GM18508 (cell line): Measurements from ENCODE around the gene TRIM44.
"Not testable (repeated sequence)": the region's sequence is repeated elsewhere in the genome, so short reads cannot be mapped to it uniquely, and the experiment has no call there.

ENCODE experiments used
- ATAC-seq: cut with Tn5 transposase; IDR thresholded peaks from one replicate; pipeline ENCODE4 v1.9.1; 2021; ENCODE audit warnings: moderate number of reproducible peaks; ENCODE audit not compliant: insufficient read depth, unreplicated experiment

The TRIM44 gene

DNA sequence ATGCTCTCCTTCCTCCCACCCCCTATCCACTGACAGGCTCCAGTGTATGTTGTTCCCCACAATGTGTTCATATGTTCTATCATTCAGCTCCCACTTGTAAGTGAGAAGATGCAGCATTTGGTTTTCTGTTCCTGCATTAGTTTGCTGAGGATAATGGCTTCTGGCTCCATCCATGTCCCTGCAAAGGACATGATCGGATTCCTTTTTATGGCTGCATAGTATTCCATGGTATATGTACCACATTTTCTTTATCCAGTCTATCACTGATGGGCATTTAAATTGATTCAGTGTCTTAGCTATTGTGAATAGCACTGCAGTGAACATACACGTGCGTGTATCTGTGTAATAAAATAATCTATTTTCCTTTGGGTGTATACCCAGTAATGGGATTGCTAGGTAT, 5.8 kb downstream of the TRIM44 start:
- not testable (repeated sequence) for ATAC-seq

DNA sequence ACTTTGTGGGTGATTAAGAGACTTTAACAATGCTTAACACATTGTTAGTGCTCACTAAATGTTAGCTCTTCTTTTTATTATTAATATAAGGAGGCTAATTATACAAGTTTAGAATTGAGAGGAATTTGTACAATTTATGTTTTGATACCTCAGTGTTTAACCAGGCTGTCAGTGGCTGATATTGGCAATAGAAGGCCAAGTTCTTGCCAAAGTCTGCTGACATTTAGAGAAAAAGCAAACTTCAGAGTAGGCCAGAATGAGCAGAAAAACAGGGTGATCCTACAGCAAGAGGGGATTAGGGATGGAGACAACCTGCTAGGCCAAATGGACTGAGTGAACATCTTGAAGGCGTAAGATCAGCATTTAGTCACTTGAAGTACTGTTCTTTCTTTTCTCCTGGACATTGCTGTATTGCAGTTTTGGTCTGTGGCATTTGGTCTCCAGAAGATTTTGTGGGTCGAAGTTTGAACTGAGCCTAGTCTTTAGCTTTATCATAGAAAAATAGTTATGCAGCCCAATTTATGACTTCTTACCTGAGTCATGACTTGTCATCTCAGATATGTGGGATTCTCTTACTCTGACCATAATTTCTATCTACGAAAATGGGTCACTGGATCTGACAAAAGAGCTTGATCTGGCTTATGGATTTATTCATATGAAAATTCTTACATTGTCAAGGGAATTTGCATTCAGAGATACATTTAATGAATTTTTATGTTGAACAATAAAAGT, 9.0 kb downstream of the TRIM44 start:
- ATAC-seq: no peak

DNA sequence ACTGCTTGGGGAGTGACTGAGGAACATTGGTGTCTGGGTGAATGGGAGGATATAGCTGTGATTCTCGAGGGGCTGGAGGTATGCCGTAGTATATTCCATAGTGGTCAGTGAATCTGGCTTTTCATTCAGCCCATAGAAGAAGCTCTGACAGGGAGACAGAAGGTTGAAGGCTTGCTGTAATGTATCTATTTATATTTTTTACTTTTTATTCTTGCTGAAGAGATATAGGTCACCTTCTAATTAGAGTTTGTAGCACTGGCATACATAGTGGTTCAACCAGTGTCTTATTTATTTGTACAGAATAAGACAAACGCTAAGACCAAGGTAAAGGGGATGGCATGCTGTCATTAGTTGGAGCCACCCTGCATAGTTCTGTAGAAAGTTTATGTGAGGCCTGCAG, 10.0 kb downstream of the TRIM44 start:
- ATAC-seq: no peak

DNA sequence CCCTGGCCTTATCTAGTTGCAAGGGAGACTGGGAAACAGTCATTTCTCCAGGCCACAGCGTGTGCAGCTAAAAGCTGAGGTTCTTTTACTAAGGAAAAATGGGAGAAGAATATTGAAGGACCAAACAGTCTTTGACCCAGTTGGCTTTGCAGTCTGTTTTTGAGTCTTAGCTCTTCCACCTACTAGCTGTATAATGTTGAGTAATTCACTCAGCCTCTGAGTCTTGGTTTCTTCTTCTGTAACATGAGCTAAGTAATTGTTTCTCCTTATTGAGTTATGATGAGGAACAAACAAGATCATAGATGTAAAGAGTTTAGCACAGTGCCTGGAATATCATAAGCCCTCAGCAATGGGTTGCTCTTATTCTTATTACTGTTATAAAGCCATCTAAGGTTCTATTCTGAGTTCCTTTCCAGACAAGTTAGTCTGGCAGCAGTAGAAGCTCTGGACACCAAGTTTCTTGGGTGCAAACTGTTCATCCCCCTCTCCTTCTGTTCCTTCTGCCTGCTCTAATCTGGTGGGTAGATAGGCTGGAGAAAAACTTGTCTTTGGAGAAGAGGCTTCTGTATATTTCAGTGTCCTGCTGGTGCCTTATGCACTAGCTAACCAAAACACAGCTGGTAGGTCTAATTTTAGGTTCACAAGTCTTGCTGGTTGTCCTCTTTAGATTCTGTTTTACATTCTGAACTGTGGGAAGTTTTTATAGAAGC, 13.5 kb downstream of the TRIM44 start:
- ATAC-seq: no peak

DNA sequence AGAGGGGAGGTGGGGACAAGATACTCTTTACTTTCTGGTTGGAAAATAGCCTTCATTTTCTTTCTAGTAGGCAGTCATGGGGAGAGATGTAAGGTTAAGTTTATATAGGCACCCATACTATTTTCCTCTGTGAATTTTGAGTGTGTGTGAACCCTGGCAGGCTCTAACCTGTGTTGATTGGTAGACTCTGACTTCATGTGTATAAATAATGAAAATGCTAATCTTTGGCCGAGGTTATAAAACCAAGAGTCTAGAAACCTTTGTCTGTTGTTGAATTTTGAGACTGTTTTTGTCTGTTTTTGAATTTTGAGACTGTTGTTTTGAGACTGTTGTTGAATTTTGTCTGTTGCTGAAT, 14.0 kb downstream of the TRIM44 start:
- ATAC-seq: no peak

DNA sequence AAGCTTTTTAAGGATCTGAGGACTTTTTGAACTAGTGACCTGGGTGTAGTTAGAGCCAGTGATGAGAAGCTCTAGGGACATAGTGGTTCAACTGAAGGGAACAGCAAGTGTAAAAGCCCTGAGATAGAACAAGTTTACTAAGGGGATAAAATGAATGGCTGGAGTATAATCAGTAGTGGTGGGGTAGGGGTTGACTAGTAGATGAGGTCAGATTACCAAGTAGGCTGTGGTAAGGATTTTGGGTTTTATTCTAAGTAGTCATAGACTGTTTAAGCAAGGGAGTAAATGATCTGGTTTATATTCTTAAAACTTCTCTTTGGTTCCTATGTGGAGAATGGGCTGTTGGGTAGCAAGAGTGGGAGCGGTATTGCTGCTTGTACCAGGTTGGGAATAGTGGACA, 15.3 kb downstream of the TRIM44 start:
- ATAC-seq: no peak

DNA sequence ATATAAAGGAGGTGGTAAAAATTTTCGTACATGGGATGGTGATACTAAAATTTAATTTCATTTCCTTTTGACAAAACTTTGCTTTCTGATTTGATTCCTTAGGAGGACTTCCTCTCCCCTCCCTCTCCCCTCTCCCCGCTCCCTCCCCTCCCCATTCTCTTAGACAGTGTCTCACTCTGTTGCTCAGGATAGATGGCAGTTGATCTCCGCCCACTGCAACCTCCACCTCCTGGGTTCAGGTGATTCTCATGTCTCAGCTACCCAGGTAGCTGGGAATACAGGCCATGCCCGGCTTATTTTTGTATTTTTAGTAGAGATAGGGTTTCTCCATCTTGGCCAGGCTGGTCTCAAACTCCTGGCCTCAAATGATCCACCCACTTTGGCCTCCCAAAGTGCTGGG, 15.9 kb downstream of the TRIM44 start:
- ATAC-seq: no peak

DNA sequence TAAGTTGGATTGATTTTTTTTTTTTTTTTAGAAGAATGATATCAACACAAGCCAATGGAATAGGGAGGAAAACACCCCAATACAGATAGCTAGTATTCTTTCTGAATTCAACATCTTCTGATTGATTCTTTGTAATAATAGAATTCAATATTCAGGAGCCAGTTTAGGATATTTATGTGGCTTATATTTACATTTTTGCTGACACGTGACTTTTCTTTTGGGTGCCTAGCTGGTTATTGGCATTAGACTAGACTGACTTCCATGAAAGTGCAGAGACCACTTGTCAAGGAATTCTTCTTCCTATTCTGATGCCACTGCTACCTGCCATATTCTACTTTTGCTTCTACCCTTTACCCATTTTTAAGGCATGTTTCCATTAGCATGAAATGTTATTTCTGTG, 16.4 kb downstream of the TRIM44 start:
- ATAC-seq: no peak

DNA sequence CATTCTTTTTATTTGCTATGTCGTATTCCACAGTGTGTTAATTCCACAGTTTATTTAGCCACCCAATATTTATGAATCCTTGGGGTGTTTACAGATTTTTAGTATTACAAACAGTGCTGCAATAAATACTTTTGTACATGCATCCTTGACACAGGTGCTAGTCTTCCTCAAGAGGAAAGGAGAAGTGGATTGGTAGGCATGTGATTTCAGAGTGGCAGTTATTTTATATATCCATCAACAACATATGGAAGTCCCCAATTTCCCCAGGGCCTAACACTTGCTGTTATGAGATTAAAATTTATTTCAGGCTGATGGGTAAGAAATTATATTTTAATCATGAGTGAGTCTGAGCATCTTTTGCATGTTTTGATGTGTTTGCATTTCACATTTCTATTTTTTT, 17.9 kb downstream of the TRIM44 start:
- ATAC-seq: no peak

DNA sequence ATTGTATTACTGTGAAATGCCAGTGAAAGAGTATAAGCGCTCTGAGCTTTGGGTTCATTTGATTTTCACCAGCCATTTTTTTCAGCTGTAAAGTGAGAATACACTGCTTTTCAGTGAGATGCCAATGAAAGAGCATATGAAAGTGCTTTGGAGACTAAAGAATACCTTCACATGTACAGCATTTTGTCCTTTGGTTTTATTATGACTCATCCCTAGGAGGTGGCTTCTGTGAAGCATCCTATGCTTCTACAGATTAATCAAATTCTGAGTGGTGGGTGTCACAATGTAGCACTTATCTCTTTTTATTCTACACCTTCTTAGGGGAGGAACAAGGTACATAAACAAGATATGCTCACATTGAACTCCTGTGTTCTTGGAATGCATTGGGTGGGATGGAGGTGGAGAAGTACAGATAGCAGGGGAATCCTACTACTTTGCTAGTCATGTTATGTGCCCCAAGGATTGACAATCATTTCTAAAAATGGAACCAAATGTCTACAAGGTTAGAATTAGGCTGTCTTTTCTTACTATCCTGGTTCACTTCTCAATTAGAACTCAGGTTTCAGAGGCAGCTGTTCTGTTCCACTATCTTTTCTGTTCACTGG, 18.7 kb downstream of the TRIM44 start:
- ATAC-seq: no peak

DNA sequence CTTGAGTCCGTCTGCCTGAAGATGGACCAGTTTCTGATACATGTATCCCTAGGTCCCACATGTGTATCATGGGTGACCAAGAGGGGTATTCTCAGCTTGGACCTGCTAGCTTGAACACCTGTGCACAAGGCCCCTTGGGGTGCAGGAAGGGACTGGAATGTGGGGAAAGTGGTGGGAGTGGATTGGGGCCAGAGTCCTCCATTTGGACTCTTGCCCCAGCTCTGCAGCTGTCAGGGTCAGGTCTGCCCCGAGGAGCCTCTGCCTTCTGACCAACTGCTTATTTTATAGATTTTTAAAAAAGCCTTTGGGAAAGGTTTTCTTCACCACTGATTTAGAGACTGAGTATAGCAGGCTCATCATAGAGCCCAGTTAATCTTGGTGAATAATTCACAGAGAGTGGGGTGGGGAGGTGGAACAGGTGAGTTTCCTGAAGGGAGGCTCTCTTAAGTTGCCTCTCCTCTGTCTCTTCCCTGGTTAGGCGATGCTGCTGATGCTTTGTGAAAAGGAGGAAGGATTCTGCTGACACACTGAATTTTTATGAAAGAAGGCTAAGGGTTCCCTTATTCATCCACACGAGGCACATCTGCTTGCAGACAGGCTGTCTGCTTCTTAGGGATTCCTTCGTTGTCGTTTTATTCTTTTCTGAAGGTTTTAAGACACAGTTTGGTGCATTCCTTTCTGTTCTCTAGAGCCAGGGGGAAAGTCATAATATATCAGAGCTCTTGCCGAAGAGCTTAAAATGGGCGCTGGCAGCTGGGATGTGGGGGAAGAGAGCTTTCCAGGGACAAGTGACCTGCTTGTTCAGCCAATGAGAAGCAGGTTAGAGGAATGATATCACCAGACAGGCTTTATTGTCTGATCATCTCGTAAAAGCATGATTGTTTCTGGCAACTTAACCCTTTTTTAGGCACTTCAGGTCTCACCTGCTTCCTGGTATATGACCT, 19.9 kb downstream of the TRIM44 start:
- no peak for ATAC-seq

DNA sequence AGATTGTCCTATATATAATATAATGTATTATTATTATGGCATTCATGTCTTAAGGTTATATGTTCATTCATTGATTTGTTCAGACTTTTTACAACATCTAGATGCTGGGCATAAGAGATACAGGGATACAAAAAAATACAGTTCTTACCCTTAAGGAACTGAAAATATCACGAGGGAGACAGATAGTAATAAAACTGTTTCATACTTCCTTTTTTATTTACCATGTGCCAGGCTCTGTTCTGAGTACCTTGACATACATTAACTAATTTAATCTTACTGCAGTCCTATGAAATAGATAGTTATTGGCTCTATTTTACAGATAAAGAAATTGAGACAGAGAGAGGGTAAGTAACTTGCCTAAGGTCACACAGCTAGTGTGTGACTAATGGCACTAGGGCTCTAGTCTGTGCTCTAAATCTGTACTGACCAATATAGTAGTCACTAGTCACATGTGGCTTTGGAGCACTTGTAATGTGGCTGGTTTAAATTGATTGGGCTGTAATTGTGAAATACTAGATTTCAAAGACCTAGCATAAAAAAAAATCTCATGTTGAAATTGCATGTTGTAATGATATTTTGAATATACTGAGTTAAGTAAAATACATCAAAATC, 21.3 kb downstream of the TRIM44 start:
- ATAC-seq: peak; percentile 66

DNA sequence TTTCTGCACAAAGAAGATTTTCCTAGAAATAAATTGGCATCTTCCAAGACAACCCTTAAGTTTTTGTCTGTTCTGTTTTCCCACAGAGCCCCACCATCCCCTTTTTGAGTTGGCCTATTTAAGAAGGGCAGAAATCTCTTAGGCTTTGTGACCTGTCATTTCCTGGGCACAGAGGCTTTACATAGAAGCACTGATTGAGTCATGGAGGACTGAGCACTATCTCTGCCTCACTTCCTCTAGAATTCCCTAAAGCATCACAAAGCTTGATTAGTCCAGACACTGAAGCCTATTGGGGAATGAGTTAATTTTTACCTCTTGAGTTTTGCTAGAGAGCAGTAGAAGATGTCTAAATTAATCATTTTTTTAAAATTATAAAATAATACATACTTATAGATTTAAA, 25.4 kb downstream of the TRIM44 start:
- no peak for ATAC-seq

DNA sequence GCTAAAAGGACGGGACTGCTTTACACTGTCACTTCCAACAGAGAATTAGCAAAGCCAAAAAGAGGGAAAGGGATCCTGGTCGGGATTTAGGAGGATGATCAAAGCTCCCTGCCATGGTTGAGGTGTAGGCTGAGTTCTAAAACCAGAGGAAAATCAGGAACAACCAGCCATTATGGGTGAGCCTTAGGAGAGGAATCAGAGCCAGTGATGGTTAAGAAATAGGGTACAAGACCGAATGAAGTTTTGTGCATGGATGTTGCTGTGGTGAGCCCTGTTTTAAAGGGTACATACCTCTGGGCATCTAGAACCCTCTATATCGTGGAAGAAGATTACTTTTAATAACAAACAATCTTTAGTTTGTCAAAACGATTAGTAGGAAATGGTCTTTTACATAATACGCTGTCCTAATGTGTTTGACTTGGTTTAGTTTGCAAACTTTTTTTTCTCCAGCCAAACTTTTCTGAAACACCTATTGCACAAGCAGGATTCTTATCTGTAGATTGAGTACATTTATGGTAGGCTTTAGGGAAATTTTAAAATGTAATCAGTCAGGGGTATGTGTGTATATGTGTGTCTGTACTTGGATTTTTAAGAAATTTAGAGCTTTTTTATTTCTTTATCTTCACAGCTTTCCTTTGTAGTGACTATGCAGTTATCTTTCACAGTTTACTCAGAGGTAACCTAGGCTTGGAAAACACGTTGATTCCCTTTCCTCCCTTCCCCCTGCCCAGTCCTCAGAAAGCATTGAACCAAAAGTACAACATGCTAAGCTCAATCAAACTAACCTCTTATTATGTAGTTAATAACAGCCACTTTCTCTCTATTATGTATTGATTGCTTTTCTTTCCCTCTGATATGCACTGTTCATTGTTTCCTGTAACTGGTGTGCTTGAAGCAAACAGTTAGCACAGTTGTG, 26.8 kb downstream of the TRIM44 start:
- no peak for ATAC-seq

DNA sequence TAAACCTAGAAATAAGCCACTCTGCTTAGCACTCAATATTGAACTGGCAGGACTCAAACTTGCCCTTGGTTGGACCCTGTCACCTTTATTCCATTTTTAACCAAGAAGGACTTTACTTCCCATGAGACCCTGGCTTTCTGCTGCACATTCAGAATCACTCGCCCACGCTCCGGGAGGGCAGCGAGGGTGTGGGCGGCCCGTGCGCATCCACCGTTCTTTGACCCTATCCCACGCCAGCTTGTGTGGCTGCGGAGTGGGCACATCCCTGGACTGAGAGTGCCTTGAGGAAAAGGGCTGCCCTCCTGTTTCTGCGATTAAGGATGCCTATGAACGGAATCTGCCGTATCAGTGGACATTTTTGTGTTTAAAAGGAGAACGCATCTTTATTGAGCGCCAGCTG, 39.6 kb downstream of the TRIM44 start:
- no peak for ATAC-seq

DNA sequence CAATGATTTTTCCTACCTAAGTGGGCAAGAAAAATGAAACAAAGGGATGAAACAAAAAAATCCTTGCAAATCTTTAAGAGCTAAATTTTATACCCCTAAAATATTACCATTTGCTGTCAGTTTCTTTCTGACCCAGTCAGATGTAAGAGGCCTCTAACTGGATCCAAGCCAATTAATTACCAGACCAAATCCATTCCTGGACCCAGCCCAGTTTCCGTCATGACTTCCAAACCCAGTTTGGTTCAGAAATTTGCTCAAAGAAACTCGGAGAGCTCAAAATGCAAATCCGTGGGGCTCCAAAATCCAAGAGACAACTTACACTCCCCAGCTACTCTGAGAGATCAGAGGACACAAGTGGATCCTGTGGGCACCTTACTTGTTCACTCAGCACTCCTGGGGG, 46.8 kb downstream of the TRIM44 start:
- no peak for ATAC-seq

DNA sequence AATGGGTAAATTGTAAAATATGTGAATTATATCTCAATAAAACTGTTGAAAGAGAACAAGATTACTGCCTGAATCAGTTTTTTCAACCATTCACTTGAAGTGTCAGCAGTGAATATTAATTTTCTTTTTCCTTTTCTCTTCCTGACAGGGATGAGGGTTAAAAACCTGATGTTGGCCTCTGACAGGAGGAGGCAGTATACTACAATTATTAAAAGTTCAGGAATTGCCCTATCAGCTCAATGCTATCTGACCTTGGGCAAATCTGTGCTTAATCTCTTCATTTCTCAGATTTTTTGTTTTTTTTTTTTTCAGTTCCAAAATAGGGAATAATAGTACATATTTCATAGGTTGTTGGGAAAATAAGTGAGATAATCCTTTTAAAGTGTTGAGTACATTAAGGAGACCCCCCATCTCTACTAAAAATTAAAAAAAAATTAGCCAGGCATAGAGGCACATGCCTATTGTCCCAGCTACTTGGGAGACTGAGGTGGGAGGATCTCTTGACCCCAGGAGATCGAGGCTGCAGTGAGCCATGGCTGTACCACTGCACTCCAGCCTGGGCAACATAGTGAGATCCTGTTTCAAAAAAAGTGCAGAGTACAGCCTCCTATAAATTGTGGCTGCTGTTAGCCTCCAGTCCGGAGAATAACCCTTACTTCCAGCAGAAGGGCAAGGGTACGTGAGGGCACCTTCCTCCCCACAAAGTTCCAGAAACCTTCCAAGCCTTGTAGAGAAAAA, 48.8 kb downstream of the TRIM44 start:
- ATAC-seq: no peak

DNA sequence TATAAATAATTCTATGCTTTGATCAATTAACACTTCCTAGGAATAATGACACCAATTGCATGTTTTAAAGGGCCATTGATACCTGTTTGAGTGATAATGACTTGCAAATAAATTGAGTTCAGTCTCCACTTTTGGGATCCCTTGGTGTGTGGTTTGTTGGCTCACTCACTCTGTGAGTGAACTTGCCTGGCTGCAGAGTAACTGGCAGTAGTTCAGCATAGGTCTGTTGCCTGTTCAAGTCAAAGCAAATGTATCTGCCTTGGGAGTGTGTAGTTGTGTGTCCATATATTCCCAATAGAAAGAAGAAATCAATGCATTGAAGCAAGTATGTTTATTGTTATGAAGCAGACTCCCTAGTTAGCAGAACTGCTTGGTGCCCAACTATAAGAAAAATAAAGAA, 49.3 kb downstream of the TRIM44 start:
- ATAC-seq: no peak

DNA sequence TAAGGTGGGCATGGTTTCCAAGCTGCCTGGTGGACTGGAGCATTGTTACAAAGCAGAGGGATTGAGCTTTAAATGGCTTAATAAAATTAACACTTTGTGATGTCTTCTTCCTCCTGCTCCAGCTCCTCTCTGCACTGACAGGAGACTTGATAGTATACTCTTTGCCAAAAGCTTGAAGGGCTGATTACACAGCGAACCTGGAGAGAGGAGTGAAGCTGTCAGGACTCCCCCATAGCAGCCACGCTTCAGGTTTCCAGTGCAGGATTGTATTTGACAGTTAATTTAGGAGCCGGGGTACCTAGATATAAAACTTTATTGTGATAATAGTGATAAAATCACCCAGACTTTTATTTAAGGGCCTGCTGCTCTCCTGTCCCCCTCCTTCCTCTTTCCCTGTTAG, 50.0 kb downstream of the TRIM44 start:
- no peak for ATAC-seq
